T follicular helper cell (primary cell): Measurements from ENCODE around the gene ITGA2.
A peak's percentile ranks its signal among the peaks of the same experiment; 100 is the strongest.

Source experiments
- DNase-seq: peaks from one replicate; pipeline ENCODE4 v3.0.0-alpha.2; 2020; ENCODE audit warnings: low read depth

The ITGA2 gene

DNA sequence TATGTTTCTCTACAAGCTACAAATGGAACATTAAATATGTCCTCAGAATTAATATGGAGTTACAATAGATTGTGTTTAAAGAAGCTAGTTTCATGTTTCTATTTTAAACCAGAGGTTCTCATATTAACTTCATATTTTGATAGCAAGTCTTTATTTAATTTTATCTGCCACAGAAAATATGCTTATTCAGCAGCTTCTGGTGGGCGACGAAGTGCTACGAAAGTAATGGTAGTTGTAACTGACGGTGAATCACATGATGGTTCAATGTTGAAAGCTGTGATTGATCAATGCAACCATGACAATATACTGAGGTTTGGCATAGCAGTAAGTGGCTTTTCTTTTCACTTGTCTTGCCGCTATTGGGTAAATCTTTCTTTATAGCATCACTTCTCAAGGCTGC is 66.2 kb downstream of the ITGA2 start:
- no peak for DNase-seq

- DNase-seq = no peak
Observed at GRCh38 chr5:53059281-53059680, 70.1 kb downstream of the ITGA2 start.

GRCh38 chr5:53063176-53063575 is 74.0 kb downstream of the ITGA2 start:
- DNase-seq = no peak

- no peak for DNase-seq
Observed at GRCh38 chr5:53063791-53064190, 74.6 kb downstream of the ITGA2 start.

DNA sequence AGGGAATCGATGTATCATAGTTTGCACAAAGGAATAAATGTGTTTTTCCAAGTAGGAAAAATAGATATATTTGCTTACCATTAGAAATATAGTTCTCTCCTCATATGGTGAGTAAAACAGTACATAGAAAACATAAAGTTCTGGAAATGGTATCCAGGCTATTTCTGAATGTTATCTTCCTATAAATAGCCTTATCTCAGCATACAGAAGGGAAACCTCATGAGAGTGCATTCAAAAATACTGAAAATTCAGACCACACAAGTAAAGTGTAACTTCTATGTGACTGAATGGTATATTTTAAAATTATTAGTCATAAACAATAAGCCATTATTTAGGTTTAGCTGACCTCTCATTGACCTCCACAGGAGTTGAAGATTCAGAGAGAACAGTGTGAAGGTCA is 76.9 kb downstream of the ITGA2 start:
- DNase-seq = no peak

GRCh38 chr5:53067641-53068040 is 78.5 kb downstream of the ITGA2 start:
- DNase-seq = no peak

GRCh38 chr5:53068291-53068836 is 79.2 kb downstream of the ITGA2 start:
- DNase-seq = no peak

GRCh38 chr5:53069626-53070025 is 80.5 kb downstream of the ITGA2 start:
- DNase-seq = no peak

DNA sequence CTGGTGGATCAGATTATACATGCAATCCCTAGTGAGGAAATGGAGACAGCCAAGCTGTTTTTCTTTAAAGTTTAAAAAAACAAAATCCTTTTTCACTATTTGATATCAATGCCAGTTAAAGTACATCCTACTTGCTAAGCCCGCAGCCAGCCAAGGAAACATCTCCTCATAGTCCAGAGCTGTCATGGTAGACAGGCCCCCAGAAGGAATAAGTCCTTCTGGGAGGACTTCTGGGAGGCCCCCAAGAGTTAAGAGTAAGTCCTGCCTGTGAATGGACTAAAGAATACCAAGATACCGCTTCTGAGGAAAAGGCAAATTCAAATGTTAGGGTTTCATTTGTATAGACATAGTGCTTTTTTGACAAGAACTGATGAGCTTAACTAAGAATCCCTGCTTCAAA is 82.1 kb downstream of the ITGA2 start:
- DNase-seq = no peak

DNA sequence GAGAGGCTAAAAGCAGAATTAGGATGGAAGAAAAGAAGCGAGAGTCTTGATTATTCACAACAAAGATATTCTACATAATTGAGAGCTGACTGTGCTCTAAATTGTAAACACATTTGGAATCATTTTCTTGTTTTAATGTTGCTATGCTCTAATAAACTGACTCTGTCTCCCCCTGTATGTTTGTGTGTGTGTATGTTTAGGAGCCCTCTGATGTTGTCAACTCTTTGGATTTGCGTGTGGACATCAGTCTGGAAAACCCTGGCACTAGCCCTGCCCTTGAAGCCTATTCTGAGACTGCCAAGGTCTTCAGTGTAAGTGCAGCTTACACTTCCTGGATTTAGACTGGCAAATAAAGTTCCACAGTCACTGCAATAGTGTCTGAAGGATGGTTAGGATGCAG is 82.6 kb downstream of the ITGA2 start:
- no peak for DNase-seq

DNA sequence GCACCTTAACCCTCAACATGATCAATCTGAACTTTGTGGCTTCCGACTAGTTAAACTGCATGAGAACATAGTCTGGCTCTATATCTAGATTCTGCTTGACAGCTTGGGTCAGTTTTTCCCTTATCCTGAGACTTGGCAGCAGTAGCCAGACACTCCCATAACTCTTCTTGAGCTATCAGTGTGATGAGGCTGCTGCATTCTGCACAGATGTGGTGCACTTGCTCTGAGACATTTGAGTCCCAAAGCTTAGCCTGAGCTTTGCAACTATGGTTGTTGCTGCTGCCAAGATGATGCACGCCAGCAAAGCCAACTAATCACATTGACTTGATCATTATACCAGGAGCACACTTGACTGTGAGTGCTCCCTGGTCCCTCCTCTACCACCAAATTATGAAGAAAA is 84.2 kb downstream of the ITGA2 start:
- DNase-seq = no peak

- no peak for DNase-seq
Observed at GRCh38 chr5:53076014-53076583, 86.9 kb downstream of the ITGA2 start.

GRCh38 chr5:53080271-53080670 is 91.1 kb downstream of the ITGA2 start:
- DNase-seq = no peak

GRCh38 chr5:53083927-53084326 is 94.8 kb downstream of the ITGA2 start:
- no peak for DNase-seq

DNA sequence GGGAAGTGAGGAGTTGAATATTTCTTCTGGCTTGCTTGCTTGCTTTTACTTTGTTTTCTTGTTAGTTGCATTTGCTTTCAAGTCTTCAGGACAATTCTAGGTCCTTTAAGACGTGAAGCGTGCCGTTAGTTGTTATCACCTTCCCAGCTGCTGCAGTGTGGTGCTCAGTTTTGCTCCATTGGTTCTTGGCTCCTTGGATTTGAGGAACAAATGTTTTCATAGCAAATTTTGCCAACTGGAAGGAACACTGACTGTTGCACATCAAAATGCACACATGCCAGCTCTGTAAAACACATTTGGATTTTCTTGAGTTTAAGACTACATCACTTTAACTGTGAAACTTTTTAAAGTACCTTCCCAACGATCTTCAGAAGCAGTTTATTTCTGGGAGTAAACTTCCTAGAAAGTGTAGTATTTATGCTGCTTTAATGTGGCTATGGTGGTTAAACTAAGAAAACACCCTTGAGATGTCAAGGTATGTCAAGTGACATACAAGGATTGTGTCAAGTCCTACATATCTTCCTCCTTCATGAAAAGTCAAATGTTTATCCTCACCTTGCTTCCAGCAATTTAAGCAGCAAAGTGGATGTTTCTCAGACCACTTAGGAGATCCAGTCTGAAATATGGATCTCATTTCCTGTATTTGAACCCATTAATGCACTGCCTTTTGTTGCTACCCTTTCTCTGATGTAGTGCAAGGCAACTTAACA is 95.5 kb downstream of the ITGA2 start:
- DNase-seq = no peak

DNA sequence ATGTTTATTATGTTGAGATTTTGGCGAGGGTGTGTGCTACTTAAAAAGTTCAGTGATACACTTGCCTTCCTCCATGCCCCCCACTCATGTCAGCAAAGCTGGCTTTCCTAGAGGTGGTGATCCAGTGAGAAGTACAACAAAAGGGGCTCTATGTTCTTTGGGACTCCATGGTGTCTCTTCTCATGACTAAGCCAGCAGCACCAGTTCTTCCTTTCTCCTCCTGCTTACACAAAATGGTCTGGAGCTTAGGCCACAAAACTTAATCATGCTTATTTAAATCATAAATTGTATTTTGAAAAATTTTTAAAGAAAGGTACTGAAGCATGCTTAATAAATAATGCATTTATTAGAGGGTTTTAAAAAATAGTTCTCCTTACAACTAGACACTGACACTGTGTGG is 98.0 kb downstream of the ITGA2 start:
- no peak for DNase-seq

- DNase-seq = no peak
Observed at GRCh38 chr5:53087621-53088121, 98.5 kb downstream of the ITGA2 start.

DNA sequence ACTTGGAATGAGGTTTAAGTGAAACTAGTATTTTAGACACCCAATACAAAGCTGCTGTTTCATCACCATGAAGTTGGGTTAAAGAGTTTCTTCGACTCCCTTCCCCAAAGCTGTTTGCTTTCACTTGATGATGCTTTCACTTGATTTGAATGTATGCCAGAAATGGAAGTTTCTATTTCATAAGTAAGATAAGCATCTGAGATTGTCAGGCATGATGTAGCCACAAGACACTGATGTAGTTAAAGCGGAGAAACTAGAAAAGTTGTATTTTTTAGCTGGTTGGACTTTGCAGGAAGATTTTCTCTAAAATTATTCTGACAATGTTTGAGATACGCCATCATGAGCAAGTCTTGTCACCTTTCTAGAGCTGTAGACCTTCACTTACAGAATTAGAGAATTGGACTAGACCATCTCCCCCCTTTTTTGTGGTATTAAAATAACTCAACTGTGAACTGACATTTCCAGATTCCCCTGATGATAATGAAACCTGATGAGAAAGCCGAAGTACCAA is 100.4 kb downstream of the ITGA2 start:
- no peak for DNase-seq

GRCh38 chr5:53090229-53090628 is 101.1 kb downstream of the ITGA2 start:
- no peak for DNase-seq

- DNase-seq = no peak
Observed at GRCh38 chr5:53091289-53091688, 102.1 kb downstream of the ITGA2 start.

- DNase-seq = no peak
Observed at GRCh38 chr5:53092242-53092641, 103.1 kb downstream of the ITGA2 start.

DNA sequence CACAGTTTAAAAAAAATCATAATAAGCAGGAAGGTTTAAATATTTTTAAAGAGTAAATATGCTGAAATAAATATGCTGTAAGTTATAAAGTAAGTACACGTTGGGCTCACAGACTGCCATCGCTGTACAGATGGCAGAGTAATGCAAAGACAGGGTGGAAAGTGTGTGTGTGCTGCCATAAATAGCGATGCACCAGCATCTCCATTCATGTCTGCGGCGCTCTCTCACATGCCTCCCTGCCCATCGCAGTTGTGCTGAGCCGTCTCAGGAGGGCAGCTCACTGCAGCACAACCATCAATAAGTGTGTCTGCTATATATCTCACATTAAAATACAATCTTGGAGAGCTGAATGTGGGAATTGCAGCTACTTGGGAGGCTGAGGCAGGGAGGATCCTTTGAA is 106.1 kb downstream of the ITGA2 start:
- no peak for DNase-seq

- peak; percentile 49 for DNase-seq
Observed at GRCh38 chr5:53095931-53096525, 106.9 kb downstream of the ITGA2 start.
